GM06990 (cell line): ENCODE measurements around the gene PICK1.

Experiments
- DNase-seq: peaks from one replicate; pipeline ENCODE4 v3.0.0-alpha.2; 2011; ENCODE audit not compliant: insufficient read length; ENCODE audit errors: extremely low read depth
- H3K27me3 ChIP-seq: replicated peaks from 2 replicates; pipeline ENCODE4 v1.6.0; 2011; ENCODE audit warnings: low read length; ENCODE audit not compliant: control insufficient read depth, insufficient read depth
- H3K36me3 ChIP-seq: 2 replicates; pipeline ENCODE4 v1.5.1; 2011; ENCODE audit warnings: low read length; ENCODE audit not compliant: control insufficient read depth, insufficient read depth
- H3K4me3 ChIP-seq: replicated peaks from 2 replicates; pipeline ENCODE4 v1.5.1; 2011; ENCODE audit warnings: low read depth, mild to moderate bottlenecking, control low read depth, low read length
- TF ChIP-seq, protein P1 (sequence below): IDR thresholded peaks from 2 replicates; pipeline ENCODE4 v1.5.1; 2011; ENCODE audit warnings: low read length, control low read depth, mild to moderate bottlenecking, inconsistent platforms; ENCODE audit not compliant: insufficient read depth, poor library complexity, severe bottlenecking

The PICK1 gene

DNA sequence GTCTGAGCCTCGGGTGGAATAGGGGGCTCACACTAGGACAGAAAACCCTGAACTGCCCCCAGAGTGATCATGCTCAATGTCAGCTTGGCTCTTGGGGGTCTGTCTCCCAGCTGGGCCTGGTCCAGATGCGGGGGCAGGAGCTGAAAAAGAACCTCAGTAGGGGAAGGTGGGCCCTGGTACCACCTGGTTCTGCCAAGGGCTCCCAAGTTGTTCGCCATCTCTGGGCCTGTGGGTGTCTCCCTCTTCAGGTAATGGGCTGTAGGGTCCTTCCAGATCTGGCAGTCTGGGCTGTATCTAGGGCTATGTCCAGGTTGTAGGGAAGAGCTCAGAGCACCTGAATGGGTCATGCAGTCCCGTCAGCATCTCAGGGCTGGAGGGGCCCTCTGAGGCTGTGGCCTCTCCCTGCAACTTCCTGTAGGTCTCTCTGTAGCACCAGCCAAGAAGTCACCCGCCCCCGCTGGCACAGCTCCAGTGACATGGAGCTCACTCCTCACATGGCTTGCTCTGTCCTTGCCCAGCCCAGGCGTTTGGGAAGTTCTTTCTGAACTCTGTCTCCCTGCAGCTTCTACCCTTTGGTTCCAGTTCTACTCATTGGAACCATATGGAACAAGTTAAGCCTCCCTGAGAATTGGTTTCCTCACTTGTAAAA lies 39.8 kb upstream of the PICK1 start:
- no peaks in the 10 kb centered on the region for H3K27me3 ChIP-seq
- TF ChIP-seq, protein P1, sequence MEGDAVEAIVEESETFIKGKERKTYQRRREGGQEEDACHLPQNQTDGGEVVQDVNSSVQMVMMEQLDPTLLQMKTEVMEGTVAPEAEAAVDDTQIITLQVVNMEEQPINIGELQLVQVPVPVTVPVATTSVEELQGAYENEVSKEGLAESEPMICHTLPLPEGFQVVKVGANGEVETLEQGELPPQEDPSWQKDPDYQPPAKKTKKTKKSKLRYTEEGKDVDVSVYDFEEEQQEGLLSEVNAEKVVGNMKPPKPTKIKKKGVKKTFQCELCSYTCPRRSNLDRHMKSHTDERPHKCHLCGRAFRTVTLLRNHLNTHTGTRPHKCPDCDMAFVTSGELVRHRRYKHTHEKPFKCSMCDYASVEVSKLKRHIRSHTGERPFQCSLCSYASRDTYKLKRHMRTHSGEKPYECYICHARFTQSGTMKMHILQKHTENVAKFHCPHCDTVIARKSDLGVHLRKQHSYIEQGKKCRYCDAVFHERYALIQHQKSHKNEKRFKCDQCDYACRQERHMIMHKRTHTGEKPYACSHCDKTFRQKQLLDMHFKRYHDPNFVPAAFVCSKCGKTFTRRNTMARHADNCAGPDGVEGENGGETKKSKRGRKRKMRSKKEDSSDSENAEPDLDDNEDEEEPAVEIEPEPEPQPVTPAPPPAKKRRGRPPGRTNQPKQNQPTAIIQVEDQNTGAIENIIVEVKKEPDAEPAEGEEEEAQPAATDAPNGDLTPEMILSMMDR = no peak
- H3K4me3 ChIP-seq = no peak overlapping the region
- H3K36me3 ChIP-seq = no peaks in the 10 kb centered on the region
- DNase-seq = no peak

DNA sequence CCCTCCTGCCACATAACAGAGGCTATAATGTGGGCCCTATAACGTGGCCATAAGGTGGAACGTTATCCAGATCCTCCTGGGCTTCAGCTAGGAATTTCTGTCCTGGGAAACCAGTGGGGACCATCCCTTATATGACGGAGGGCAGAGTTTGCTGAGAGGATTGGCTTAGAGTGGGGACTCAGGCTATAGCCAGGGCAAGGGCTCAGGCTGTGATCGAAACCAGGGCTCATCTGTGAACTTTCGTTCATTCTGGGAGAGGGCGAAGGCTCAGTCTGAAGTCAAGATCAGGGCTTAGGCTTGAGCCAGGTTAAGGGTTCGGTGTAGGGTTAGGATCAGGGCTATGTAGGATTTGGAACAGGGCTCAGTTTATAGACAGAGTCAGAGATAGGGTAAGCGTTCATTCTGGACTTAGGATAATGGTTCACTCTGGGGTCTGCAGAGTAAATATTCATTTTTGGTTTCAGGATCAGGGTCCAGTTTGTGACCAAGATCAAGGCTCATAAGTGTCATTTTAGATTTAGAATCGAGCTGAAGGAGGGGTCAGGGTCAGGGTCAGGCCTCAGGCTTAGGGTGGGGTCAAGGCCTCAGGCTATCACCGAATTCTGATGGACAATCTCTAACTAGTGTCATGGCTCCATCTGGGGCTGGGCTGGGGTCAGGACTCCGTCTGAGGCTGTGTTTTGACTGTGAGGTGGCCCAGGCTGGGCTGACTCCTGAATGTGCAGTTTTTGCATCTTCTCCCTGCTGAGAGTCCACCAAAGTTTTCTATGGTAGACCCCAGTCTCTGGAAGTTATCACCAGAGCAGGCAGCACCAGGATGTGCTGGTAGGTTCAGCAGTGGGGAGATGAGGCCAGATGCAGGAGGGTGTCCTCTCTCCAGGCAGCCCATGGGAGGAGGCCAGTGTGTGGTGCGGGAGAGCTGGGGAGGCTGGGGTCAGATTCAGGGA lies 39.0 kb upstream of the PICK1 start:
- no peak overlapping the region for H3K4me3 ChIP-seq
- TF ChIP-seq, protein P1 = no peak
- DNase-seq = no peak
- no peaks in the 10 kb centered on the region for H3K36me3 ChIP-seq
- H3K27me3 ChIP-seq = no peaks in the 10 kb centered on the region

DNA sequence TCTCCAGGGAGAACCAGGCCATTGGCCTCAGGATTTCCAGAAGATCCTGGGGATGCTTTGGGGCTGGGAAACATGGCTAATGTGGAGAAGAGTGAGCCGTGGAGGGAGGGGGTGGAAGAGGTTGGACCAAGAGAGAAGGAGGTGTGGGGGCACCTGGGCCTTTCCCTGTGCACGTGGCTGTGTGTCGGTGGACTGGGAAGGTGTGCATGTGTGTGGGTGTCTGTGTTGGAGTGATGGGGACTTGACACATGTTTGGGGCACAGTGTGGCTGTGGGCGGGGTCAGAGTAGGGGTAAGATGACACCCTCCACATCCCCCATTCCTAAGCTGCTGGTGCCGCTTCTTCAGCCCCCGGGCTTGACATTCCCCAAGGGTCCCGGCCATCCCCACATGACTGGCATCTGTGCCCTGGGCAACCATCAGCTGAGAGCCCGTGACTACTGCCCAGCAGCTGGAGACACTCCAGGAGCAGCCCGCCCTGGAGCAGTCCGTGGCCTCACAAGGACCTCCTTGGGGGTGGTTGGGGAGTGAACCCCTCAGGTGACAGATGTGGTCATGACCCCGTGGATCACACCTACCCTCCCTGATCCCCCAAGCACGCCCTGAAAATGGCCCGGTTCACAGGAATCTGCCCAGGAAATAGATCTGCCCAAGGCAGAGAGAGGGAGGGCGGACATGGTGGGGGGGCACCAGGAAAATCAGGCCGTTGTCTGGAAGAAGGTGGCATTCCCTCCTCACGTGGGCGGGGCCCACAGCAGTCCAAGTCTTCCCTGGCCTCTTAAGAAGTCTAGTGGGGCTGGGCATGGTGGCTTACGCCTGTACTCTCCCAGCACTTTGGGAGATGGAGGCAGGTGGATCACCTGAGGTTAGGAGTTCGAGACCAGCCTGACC lies 38.0 kb upstream of the PICK1 start:
- TF ChIP-seq, protein P1 = no peak
- Histone ChIP-seq H3K27me3 (no peaks in the 10 kb centered on the region), H3K4me3 (no peak overlapping the region), H3K36me3 (no peaks in the 10 kb centered on the region)
- DNase-seq = no peak

DNA sequence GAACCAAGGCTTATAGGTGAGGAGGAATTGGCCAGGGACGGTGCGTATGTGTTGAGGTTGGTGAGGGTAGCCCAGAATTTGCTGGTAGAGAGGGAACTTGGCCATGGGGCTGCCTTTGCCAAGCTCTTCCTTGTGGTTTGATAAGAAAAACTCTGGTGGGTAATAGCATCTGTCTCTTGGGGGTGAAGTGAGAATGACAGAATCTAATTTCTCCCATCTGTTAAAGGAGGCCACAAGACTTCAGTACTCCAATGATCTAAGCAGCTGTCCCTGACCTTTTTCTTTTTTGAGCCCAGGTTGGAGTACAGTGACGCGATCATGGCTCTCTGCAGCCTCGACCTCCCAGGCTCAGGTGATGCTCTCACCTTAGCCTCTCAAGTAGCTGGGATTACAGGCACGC lies 36.0 kb upstream of the PICK1 start:
- Histone ChIP-seq H3K27me3 (peaks cover 3% of the 10 kb centered on the region), H3K4me3 (no peak overlapping the region), H3K36me3 (no peaks in the 10 kb centered on the region)
- DNase-seq = no peak
- TF ChIP-seq, protein P1 = no peak

DNA sequence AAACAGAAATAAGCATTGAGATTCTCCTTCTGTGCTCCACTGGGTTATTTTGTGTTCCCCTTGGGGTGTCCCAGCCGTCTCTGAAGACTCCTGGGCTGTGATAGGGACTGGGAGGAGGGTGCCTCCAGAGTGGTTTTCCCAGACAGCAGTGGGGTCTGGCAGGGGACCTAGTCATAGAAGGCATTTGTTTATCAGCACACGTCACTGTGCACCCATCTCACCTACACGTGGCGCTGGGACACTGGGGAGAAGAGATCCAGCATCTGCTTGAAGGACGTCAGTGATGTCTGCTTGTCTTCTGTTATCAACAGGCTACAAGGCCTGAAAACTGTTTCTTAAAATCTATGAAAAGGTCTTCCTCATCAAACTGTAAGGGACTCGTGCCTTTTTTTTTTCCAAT lies 34.2 kb upstream of the PICK1 start:
- H3K36me3 ChIP-seq = no peaks in the 10 kb centered on the region
- no peak overlapping the region for H3K4me3 ChIP-seq
- TF ChIP-seq, protein P1 = no peak
- peaks cover 3% of the 10 kb centered on the region for H3K27me3 ChIP-seq
- DNase-seq = no peak
